Stimulated activated CD4-positive, alpha-beta T cell treated with anti-CD3 and anti-CD28 coated beads, Interleukin-1b, Interleukin-23, amount 100 ng/mL, for 48 hours (primary cell): ENCODE data around the gene TTPAL.

Source experiments
- DNase-seq: peaks from one replicate; pipeline ENCODE4 v3.0.0-alpha.2; 2020

Gene TTPAL

GRCh38 chr20:44442298-44443070 is 33.2 kb upstream of the TTPAL start:
- DNase-seq = no peak

GRCh38 chr20:44445742-44446710 is 29.6 kb upstream of the TTPAL start:
- no peak for DNase-seq

GRCh38 chr20:44447827-44448419 is 27.8 kb upstream of the TTPAL start:
- DNase-seq = no peak

- DNase-seq = peak; percentile 14
These were observed 26.7 kb upstream of the TTPAL start for GRCh38 chr20:44448753-44449546.

- DNase-seq = no peak
These were observed 25.8 kb upstream of the TTPAL start for GRCh38 chr20:44449864-44450263.

GRCh38 chr20:44450281-44450889 is 25.3 kb upstream of the TTPAL start:
- DNase-seq = no peak

- no peak for DNase-seq
These were observed 24.7 kb upstream of the TTPAL start for GRCh38 chr20:44450903-44451450.

GRCh38 chr20:44454306-44454963 is 21.2 kb upstream of the TTPAL start:
- DNase-seq = no peak

GRCh38 chr20:44455126-44455525 is 20.5 kb upstream of the TTPAL start:
- DNase-seq = no peak

- DNase-seq = no peak
These were observed 19.1 kb upstream of the TTPAL start for GRCh38 chr20:44456611-44457010.

GRCh38 chr20:44457016-44457415 is 18.7 kb upstream of the TTPAL start:
- no peak for DNase-seq

GRCh38 chr20:44459271-44459670 is 16.4 kb upstream of the TTPAL start:
- no peak for DNase-seq

- DNase-seq = no peak
These were observed 14.9 kb upstream of the TTPAL start for GRCh38 chr20:44460795-44461141.

GRCh38 chr20:44461142-44461802 is 14.4 kb upstream of the TTPAL start:
- DNase-seq = no peak

GRCh38 chr20:44461803-44462174 is 13.9 kb upstream of the TTPAL start:
- DNase-seq = no peak

GRCh38 chr20:44463466-44463865 is 12.2 kb upstream of the TTPAL start:
- DNase-seq = no peak

GRCh38 chr20:44464514-44464913 is 11.2 kb upstream of the TTPAL start:
- no peak for DNase-seq

GRCh38 chr20:44465001-44465560 is 10.6 kb upstream of the TTPAL start:
- DNase-seq = no peak

- DNase-seq = no peak
These were observed 8.3 kb upstream of the TTPAL start for GRCh38 chr20:44467289-44467883.
